Large intestine (tissue), 3 donors: ENCODE measurements around the gene PPP2R2C. TPM values are rescaled to one million over a fixed set of nuclear protein-coding genes. Genes with fewer than 3 reads are reported as not detected.

ENCODE experiments used
- DNase-seq, 2 donors: peaks; one replicate each; pipeline versions ENCODE4 v3.0.0 to v3.0.0-alpha.2; 2013
- H3K27ac ChIP-seq: one replicate; pipeline ENCODE4 v1.5.1; 2013; ENCODE audit warnings: low read length
- H3K27me3 ChIP-seq: 2 replicates; pipeline ENCODE4 v1.6.1; 2013; ENCODE audit warnings: low read length; ENCODE audit not compliant: control insufficient read depth, insufficient read depth
- H3K36me3 ChIP-seq: 2 replicates; pipeline ENCODE4 v1.6.1; 2013; ENCODE audit warnings: low read length; ENCODE audit not compliant: control insufficient read depth, insufficient read depth
- H3K4me1 ChIP-seq: one replicate; pipeline ENCODE4 v1.6.1; 2013; ENCODE audit warnings: low read length; ENCODE audit not compliant: control insufficient read depth, insufficient read depth
- H3K4me3 ChIP-seq: one replicate; pipeline ENCODE4 v1.5.1; 2013; ENCODE audit warnings: low read length
- H3K9me3 ChIP-seq: one replicate; pipeline ENCODE4 v1.6.1; 2013; ENCODE audit warnings: mild to moderate bottlenecking, low read depth, low read length, moderate library complexity; ENCODE audit not compliant: control insufficient read depth
- WGBS: methylation state at CpG from one replicate; pipeline ENCODE4 v1.1.5; 2013; ENCODE audit warnings: low lambda C conversion rate; ENCODE audit not compliant: insufficient coverage; 5-methylcytosine and 5-hydroxymethylcytosine counted together
- polyA plus RNA-seq: library from polyadenylated mRNA; unstranded; fragments of 120-200 nt; gene quantifications from one replicate; pipeline ENCODE4 v1.2.1, GENCODE V29; 2013

The PPP2R2C gene
- polyA plus RNA-seq, 1 donor: 3.9 TPM

GRCh38 chr4:6391186-6391851, 81.1 kb downstream of the PPP2R2C start:
- no peak overlapping the region for H3K4me3 ChIP-seq
- no peaks in the 10 kb centered on the region for H3K9me3 ChIP-seq
- H3K36me3 ChIP-seq: no peaks in the 10 kb centered on the region
- no peak for DNase-seq
- peaks cover 6% of the 10 kb centered on the region for H3K27me3 ChIP-seq
- WGBS: no CpG with 5 or more reads among the region's 15 CpGs
- H3K27ac ChIP-seq: no peak overlapping the region
- no peaks in the 10 kb centered on the region for H3K4me1 ChIP-seq

- Histone ChIP-seq H3K27me3 (peaks cover 6% of the 10 kb centered on the region), H3K9me3 (no peaks in the 10 kb centered on the region), H3K4me3 (no peak overlapping the region), H3K36me3 (no peaks in the 10 kb centered on the region), H3K4me1 (no peaks in the 10 kb centered on the region), H3K27ac (no peak overlapping the region)
- DNase-seq: no peak
- no CpG with 5 or more reads among the region's 18 CpGs for whole genome bisulfite sequencing
Observed at GRCh38 chr4:6390356-6390755, 82.1 kb downstream of the PPP2R2C start.

DNA sequence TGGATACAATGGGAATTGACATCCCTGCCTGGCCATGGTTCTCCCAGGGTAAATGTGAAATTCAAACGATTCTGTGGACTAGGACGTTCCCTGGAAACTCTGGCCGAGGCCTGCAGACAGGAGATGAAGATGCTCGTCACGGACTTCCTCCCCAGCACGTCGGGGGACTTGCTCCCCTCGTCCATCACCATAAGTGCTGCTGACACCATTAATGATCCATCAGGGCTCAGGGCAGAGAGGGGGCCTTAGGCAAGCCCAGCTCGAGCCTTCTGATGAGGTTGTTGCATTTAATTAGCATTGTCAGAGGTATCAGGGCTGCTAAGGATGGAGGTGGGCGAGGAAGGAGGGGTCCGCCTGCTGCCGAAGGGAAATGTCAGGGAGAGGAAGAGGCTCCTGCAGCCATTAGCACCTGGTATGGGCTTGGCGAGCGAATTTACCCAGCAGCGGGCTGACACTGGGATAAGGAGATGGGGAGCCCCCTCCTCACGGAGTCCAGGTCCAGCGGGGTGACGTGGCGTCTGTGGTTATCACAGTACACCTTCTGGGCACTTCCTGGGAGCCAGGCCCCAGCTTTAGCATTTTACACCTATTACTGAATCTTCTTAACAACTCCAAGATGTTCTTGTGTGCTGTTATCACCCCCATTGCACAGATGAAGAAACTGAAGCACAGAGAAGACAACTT, 83.1 kb downstream of the PPP2R2C start:
- Histone ChIP-seq H3K27ac (no peak overlapping the region), H3K4me1 (no peaks in the 10 kb centered on the region), H3K27me3 (peaks cover 6% of the 10 kb centered on the region), H3K4me3 (no peak overlapping the region), H3K9me3 (no peaks in the 10 kb centered on the region), H3K36me3 (no peaks in the 10 kb centered on the region)
- no peak for DNase-seq
- no CpG with 5 or more reads among the region's 19 CpGs for WGBS

- Histone ChIP-seq H3K36me3 (no peaks in the 10 kb centered on the region), H3K27ac (no peak overlapping the region), H3K9me3 (no peaks in the 10 kb centered on the region), H3K4me3 (no peak overlapping the region), H3K4me1 (no peaks in the 10 kb centered on the region), H3K27me3 (peaks cover 6% of the 10 kb centered on the region)
- DNase-seq: no peak
- no CpG with 5 or more reads among the region's 9 CpGs for WGBS
Observed at GRCh38 chr4:6388713-6389112, 83.7 kb downstream of the PPP2R2C start.

GRCh38 chr4:6387946-6388345, 84.5 kb downstream of the PPP2R2C start:
- WGBS: no CpG with 5 or more reads among the region's 5 CpGs
- Histone ChIP-seq H3K4me3 (no peak overlapping the region), H3K27me3 (peaks cover 11% of the 10 kb centered on the region)

DNA sequence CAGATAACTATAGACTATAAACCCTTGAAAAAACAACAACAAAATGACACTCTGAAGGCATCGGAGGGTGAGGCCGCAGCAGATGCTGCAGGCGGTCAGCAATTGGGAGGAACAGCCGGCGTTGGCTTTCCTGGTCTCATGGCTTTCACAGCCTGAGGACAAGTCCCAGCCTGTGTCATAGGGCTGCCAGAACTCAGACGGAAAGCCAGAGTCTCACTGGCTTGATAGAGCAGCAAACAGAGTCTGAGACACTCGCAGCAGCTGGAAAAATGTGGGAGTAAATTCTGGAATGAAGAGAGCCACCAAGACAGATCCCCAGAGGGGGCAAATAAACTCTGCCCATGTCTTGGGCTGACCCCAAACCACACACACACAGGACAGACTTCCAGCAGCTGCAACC, 86.3 kb downstream of the PPP2R2C start:
- WGBS: no CpG with 5 or more reads among the region's 7 CpGs
- Histone ChIP-seq H3K36me3 (no peaks in the 10 kb centered on the region), H3K4me3 (no peak overlapping the region), H3K4me1 (no peaks in the 10 kb centered on the region), H3K27ac (no peak overlapping the region), H3K9me3 (no peaks in the 10 kb centered on the region), H3K27me3 (peaks cover 17% of the 10 kb centered on the region)
- no peak for DNase-seq

More at GRCh38 chr4:6387946-6388345, 84.5 kb downstream of the PPP2R2C start:
- H3K27ac ChIP-seq: no peak overlapping the region
- H3K4me1 ChIP-seq: no peaks in the 10 kb centered on the region
- DNase-seq: no peak
- no peaks in the 10 kb centered on the region for H3K9me3 ChIP-seq
- no peaks in the 10 kb centered on the region for H3K36me3 ChIP-seq

GRCh38 chr4:6385288-6385687, 87.1 kb downstream of the PPP2R2C start:
- peaks cover 23% of the 10 kb centered on the region for H3K27me3 ChIP-seq
- no peaks in the 10 kb centered on the region for H3K4me1 ChIP-seq
- no peak overlapping the region for H3K4me3 ChIP-seq
- no peaks in the 10 kb centered on the region for H3K36me3 ChIP-seq
- DNase-seq: no peak
- WGBS: no CpG with 5 or more reads among the region's 2 CpGs
- no peaks in the 10 kb centered on the region for H3K9me3 ChIP-seq
- H3K27ac ChIP-seq: no peak overlapping the region

GRCh38 chr4:6384541-6384940, 87.9 kb downstream of the PPP2R2C start:
- H3K4me3 ChIP-seq: no peak overlapping the region
- no CpG with 5 or more reads among the region's 3 CpGs for WGBS
- no peak overlapping the region for H3K27ac ChIP-seq
- DNase-seq: no peak
- peaks cover 30% of the 10 kb centered on the region for H3K27me3 ChIP-seq
- no peaks in the 10 kb centered on the region for H3K36me3 ChIP-seq
- no peaks in the 10 kb centered on the region for H3K4me1 ChIP-seq
- H3K9me3 ChIP-seq: no peaks in the 10 kb centered on the region

DNA sequence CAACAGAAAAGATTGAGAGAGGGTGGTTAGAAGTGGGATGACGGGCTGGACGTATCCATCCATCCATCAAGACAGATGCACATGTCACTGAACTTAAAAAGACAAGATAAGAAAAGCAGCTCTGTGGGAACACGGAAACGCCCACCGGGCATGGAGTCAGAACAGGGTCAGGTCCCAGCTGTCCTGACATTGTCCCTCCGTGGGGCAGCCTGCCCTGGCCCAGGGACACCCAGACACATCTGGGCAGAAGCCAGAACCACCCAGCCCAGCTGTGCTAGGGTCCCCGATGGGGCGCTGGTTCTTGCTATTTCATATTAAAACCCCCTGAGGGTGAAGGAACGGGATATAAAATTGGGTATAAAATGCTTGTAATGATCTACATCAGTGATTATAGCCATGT, 88.5 kb downstream of the PPP2R2C start:
- H3K27me3 ChIP-seq: peaks cover 28% of the 10 kb centered on the region
- no peak overlapping the region for H3K4me3 ChIP-seq
- no peaks in the 10 kb centered on the region for H3K9me3 ChIP-seq
- 60% methylated on average over 1 of the region's 9 CpGs for WGBS
- no peaks in the 10 kb centered on the region for H3K36me3 ChIP-seq
- no peak overlapping the region for H3K27ac ChIP-seq
- H3K4me1 ChIP-seq: no peaks in the 10 kb centered on the region
- no peak for DNase-seq

- Histone ChIP-seq H3K4me1 (no peaks in the 10 kb centered on the region), H3K27ac (no peak overlapping the region), H3K9me3 (no peaks in the 10 kb centered on the region), H3K4me3 (no peak overlapping the region), H3K36me3 (no peaks in the 10 kb centered on the region), H3K27me3 (peaks cover 30% of the 10 kb centered on the region)
- WGBS: no CpG with 5 or more reads among the region's 10 CpGs
- DNase-seq: no peak
Observed at GRCh38 chr4:6383009-6383404, 89.4 kb downstream of the PPP2R2C start.
